GM23338 (cell line): Measurements from ENCODE around the gene IQCK. TPM values are rescaled to one million over a fixed set of nuclear protein-coding genes. Genes with fewer than 3 reads are reported as not detected.

Experiments used
- ATAC-seq: fragments of 200-7000 bp; cut with Tn5 transposase; 3 replicates; pipeline ENCODE4 v1.9.1; 2020
- DNase-seq: peaks from one replicate; pipeline ENCODE4 v3.0.0-alpha.2; 2015; ENCODE audit warnings: low spot score
- H2AFZ ChIP-seq: fragments of 200-600 bp; sonication (generic); 2 replicates; pipeline ENCODE4 v1.8.0; 2016; ENCODE audit warnings: antibody characterized with exemption, mild to moderate bottlenecking, moderate library complexity
- H3F3A ChIP-seq: fragments of 200-600 bp; sonication (generic); replicated peaks from 2 replicates; pipeline ENCODE4 v1.8.0; 2017; ENCODE audit warnings: antibody characterized with exemption, mixed run types, low read depth
- H3K27ac ChIP-seq: fragments of 200-600 bp; sonication (generic); 2 replicates; pipeline ENCODE4 v1.6.1; 2016; ENCODE audit warnings: low read depth
- H3K27me3 ChIP-seq: fragments of 200-600 bp; sonication (generic); 2 replicates; pipeline ENCODE4 v1.8.0; 2016; ENCODE audit warnings: mild to moderate bottlenecking, mixed run types, moderate library complexity; ENCODE audit not compliant: insufficient read depth
- H3K36me3 ChIP-seq: fragments of 200-600 bp; sonication (generic); 2 replicates; pipeline ENCODE4 v1.8.0; 2016; ENCODE audit warnings: mild to moderate bottlenecking; ENCODE audit not compliant: insufficient read depth
- H3K4me1 ChIP-seq: fragments of 200-600 bp; sonication (generic); 2 replicates; pipeline ENCODE4 v1.8.0; 2016; ENCODE audit warnings: mild to moderate bottlenecking, moderate library complexity; ENCODE audit not compliant: insufficient read depth
- H3K4me2 ChIP-seq: fragments of 200-600 bp; sonication (generic); 2 replicates; pipeline ENCODE4 v1.7.1; 2017; ENCODE audit warnings: mixed run types
- H3K4me3 ChIP-seq: fragments of 200-600 bp; sonication (generic); 2 replicates; pipeline ENCODE4 v1.6.1; 2016; ENCODE audit warnings: mixed run types
- H3K79me2 ChIP-seq: fragments of 200-600 bp; sonication (generic); replicated peaks from 2 replicates; pipeline ENCODE4 v1.8.0; 2017; ENCODE audit warnings: mild to moderate bottlenecking; ENCODE audit not compliant: insufficient read depth
- H3K9me2 ChIP-seq: fragments of 200-600 bp; sonication (generic); 2 replicates; pipeline ENCODE4 v1.8.0; 2017; ENCODE audit not compliant: insufficient read depth
- H4K20me1 ChIP-seq: fragments of 200-600 bp; sonication (generic); replicated peaks from 2 replicates; pipeline ENCODE4 v1.8.0; 2017; ENCODE audit warnings: mild to moderate bottlenecking; ENCODE audit not compliant: insufficient read depth
- H3K27ac Mint-ChIP-seq: 2 replicates; pipeline ENCODE4 v1.8.0; 2020; ENCODE audit warnings: inconsistent platforms, mild to moderate bottlenecking, moderate library complexity, mixed read lengths
- H3K27me3 Mint-ChIP-seq: 3 replicates; pipeline ENCODE4 v1.8.0; 2022; ENCODE audit warnings: low read depth, mild to moderate bottlenecking, moderate library complexity, mixed read lengths, inconsistent platforms; ENCODE audit not compliant: insufficient read depth, poor library complexity
- H3K36me3 Mint-ChIP-seq: 3 replicates; pipeline ENCODE4 v1.8.0; 2021; ENCODE audit warnings: low read depth, mild to moderate bottlenecking, inconsistent platforms, moderate library complexity, mixed read lengths
- H3K4me1 Mint-ChIP-seq: 3 replicates; pipeline ENCODE4 v1.8.0; 2020; ENCODE audit warnings: mild to moderate bottlenecking, inconsistent platforms, mixed read lengths
- H3K4me3 Mint-ChIP-seq: 3 replicates; pipeline ENCODE4 v1.8.0; 2021; ENCODE audit warnings: moderate library complexity, mild to moderate bottlenecking, inconsistent platforms, mixed read lengths
- H3K9me3 Mint-ChIP-seq: 3 replicates; pipeline ENCODE4 v1.8.0; 2020; ENCODE audit warnings: moderate library complexity, mild to moderate bottlenecking, inconsistent platforms, mixed read lengths
- CREB1 ChIP-seq: fragments of 250-450 bp; sonication (Bioruptor Pico); IDR thresholded peaks from 2 replicates; pipeline ENCODE4 v1.5.0; 2020; ENCODE audit warnings: low read depth, mild to moderate bottlenecking, moderate library complexity
- CTCF ChIP-seq, 2 experiments: fragments of 200-600 bp in 1 of 2; sonication (generic) in 1 of 2; conservative IDR thresholded peaks; 2 replicates each; pipeline versions ENCODE4 v1.5.1 to v1.6.1; 2016 to 2017; ENCODE audit warnings: antibody characterized with exemption in 2 of 2, low read depth in 2 of 2, mild to moderate bottlenecking in 2 of 2, moderate library complexity in 1 of 2
- ETS1 ChIP-seq: IDR thresholded peaks from 2 replicates; pipeline ENCODE4 v1.6.1; 2016; ENCODE audit warnings: antibody characterized with exemption
- EZH2 ChIP-seq: fragments of 200-600 bp; sonication (generic); IDR thresholded peaks from one replicate; pipeline ENCODE4 v1.8.0; 2017; ENCODE audit warnings: antibody characterized with exemption, mild to moderate bottlenecking, low read depth; ENCODE audit not compliant: unreplicated experiment
- JUNB ChIP-seq: IDR thresholded peaks from one replicate; pipeline ENCODE4 v1.6.1; 2016; ENCODE audit warnings: antibody characterized with exemption; ENCODE audit not compliant: unreplicated experiment
- NANOG ChIP-seq: IDR thresholded peaks from 2 replicates; pipeline ENCODE4 v1.6.1; 2016; ENCODE audit warnings: antibody characterized with exemption, borderline replicate concordance
- STAT1 ChIP-seq: IDR thresholded peaks from one replicate; pipeline ENCODE4 v1.6.1; 2016; ENCODE audit warnings: antibody characterized with exemption; ENCODE audit not compliant: unreplicated experiment
- ZNF114 ChIP-seq: fragments of 250-450 bp; sonication (Bioruptor Pico); IDR thresholded peaks from 2 replicates; pipeline ENCODE4 v1.5.0; 2020; ENCODE audit warnings: mild to moderate bottlenecking, moderate library complexity
- ZNF331 ChIP-seq: fragments of 250-450 bp; sonication (Bioruptor Pico); IDR thresholded peaks from 2 replicates; pipeline ENCODE4 v1.5.0; 2020; ENCODE audit warnings: low read depth, mild to moderate bottlenecking, moderate library complexity
- polyA plus RNA-seq: library from polyadenylated mRNA; unstranded; fragments of >200 nt; fragmentation: Nextera tagmentation; extraction: Ambion mirVana; gene quantifications from 2 replicates; pipeline ENCODE4 v1.2.1, GENCODE V29; 2016
- total RNA-seq: library from RNA; depleted of rRNA; stranded (reverse); fragments of >200 nt; shearing (Covaris generic); gene quantifications from 2 replicates; pipeline ENCODE4 v1.2.3, GENCODE V29; 2014

IQCK gene
- total and polyA plus RNA-seq, 2 experiments from 2014 or later: 7.6 to 10.0 TPM

GRCh38 chr16:19745286-19746010 lies 27.4 kb downstream of the IQCK start (continued):
- TF ChIP-seq CTCF (conservative IDR thresholded peaks at IDR 0.05; ENCODE audit: low read depth in 2 of 2) (no peak), CREB1 (CRISPR knock-in tag) (no peak), NANOG (no peak)

GRCh38 chr16:19746561-19746960 lies 28.5 kb downstream of the IQCK start:
- Mint-ChIP-seq H3K9me3 (no peaks in the 10 kb centered on the region), H3K36me3 (no peaks in the 10 kb centered on the region), H3K4me1 (no peaks in the 10 kb centered on the region), H3K4me3 (no peak overlapping the region), H3K27ac (no peak overlapping the region), H3K27me3 (no peaks in the 10 kb centered on the region)
- Histone ChIP-seq H3K27ac (no peak overlapping the region), H2AFZ (no peak overlapping the region), H3K36me3 (no peaks in the 10 kb centered on the region), H3K9me2 (no peaks in the 10 kb centered on the region), H3K79me2 (no peaks in the 10 kb centered on the region), H3K27me3 (no peaks in the 10 kb centered on the region), H3F3A (no peaks in the 10 kb centered on the region), H3K4me3 (no peak overlapping the region), H3K4me1 (no peaks in the 10 kb centered on the region), H3K4me2 (no peak overlapping the region), H4K20me1 (no peaks in the 10 kb centered on the region)
- DNase-seq (no peak), ATAC-seq (no peak)
- TF ChIP-seq CREB1 (CRISPR knock-in tag) (no peak), ETS1 (no peak)

- H3K36me3 ChIP-seq: no peaks in the 10 kb centered on the region
- H3K27ac ChIP-seq: no peak overlapping the region
- no peaks in the 10 kb centered on the region for H3K27me3 ChIP-seq
- no peaks in the 10 kb centered on the region for H3K36me3 Mint-ChIP-seq
- no peaks in the 10 kb centered on the region for H3K27me3 Mint-ChIP-seq
- H3F3A ChIP-seq: no peaks in the 10 kb centered on the region
- H3K27ac Mint-ChIP-seq: no peak overlapping the region
- H3K4me2 ChIP-seq: no peak overlapping the region
- H3K9me3 Mint-ChIP-seq: no peaks in the 10 kb centered on the region
- H3K9me2 ChIP-seq: no peaks in the 10 kb centered on the region
- H3K4me1 Mint-ChIP-seq: no peaks in the 10 kb centered on the region
- no peaks in the 10 kb centered on the region for H3K79me2 ChIP-seq
- ATAC-seq (no peak), DNase-seq (no peak)
- H4K20me1 ChIP-seq: no peaks in the 10 kb centered on the region
- no peaks in the 10 kb centered on the region; the same call in 1 of the 2 replicates for H3K4me1 ChIP-seq
- H3K4me3 ChIP-seq: no peak overlapping the region
- H3K4me3 Mint-ChIP-seq: no peak overlapping the region
- no peak overlapping the region for H2AFZ ChIP-seq
- TF ChIP-seq ZNF331 (CRISPR knock-in tag) (no peak), ZNF114 (CRISPR knock-in tag) (no peak), CTCF (conservative IDR thresholded peaks at IDR 0.05; ENCODE audit: low read depth in 2 of 2) (no peak), JUNB (no peak), STAT1 (no peak), EZH2 (no peak), ETS1 (no peak)
These were observed 30.5 kb downstream of the IQCK start for GRCh38 chr16:19748389-19749168.
